ENCODE measurements around the gene SNPH.

DNA sequence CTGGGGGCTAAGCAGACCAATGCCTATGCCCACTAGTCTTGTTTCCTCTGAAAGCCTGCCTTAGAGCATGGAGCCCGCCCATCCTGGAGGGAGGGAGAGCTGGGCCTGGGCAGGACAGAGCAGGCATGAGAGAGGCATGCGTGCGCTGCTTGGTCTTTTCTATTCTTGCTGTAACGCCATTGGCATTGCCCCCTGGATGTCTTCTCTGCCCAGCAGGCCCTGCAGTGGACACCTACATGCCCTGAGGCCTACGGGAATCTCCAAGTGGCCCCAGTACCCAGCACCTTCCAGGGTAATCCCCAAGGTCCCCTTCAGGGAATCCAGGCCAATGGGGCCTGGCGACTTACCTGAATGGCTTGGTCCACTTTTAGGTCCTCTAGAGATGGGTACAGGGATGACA is 53.9 kb downstream of the SNPH start:
- TF ChIP-seq, protein P1, sequence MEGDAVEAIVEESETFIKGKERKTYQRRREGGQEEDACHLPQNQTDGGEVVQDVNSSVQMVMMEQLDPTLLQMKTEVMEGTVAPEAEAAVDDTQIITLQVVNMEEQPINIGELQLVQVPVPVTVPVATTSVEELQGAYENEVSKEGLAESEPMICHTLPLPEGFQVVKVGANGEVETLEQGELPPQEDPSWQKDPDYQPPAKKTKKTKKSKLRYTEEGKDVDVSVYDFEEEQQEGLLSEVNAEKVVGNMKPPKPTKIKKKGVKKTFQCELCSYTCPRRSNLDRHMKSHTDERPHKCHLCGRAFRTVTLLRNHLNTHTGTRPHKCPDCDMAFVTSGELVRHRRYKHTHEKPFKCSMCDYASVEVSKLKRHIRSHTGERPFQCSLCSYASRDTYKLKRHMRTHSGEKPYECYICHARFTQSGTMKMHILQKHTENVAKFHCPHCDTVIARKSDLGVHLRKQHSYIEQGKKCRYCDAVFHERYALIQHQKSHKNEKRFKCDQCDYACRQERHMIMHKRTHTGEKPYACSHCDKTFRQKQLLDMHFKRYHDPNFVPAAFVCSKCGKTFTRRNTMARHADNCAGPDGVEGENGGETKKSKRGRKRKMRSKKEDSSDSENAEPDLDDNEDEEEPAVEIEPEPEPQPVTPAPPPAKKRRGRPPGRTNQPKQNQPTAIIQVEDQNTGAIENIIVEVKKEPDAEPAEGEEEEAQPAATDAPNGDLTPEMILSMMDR (conservative IDR thresholded peaks at IDR 0.05; ENCODE audit: low read depth, low read length) = no peak
- TF ChIP-seq, protein P2, sequence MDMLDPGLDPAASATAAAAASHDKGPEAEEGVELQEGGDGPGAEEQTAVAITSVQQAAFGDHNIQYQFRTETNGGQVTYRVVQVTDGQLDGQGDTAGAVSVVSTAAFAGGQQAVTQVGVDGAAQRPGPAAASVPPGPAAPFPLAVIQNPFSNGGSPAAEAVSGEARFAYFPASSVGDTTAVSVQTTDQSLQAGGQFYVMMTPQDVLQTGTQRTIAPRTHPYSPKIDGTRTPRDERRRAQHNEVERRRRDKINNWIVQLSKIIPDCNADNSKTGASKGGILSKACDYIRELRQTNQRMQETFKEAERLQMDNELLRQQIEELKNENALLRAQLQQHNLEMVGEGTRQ (IDR thresholded peaks at IDR 0.05; ENCODE audit: low read depth, low read length) = no peak
- TF ChIP-seq RAD21 (IDR thresholded peaks at IDR 0.05; ENCODE audit: low read length) (no peak), CHD1 (IDR thresholded peaks at IDR 0.05; ENCODE audit: low read depth, low read length) (no peak), CEBPB (IDR thresholded peaks at IDR 0.05; ENCODE audit: low read depth, low read length) (no peak), RCOR1 (IDR thresholded peaks at IDR 0.05; ENCODE audit: insufficient replicate concordance, low read length) (no peak), POLR2A (IDR thresholded peaks at IDR 0.05; ENCODE audit: low read depth, low read length) (no peak), SMC3 (IDR thresholded peaks at IDR 0.05; ENCODE audit: low read depth, low read length) (no peak), MAFK (IDR thresholded peaks at IDR 0.05; ENCODE audit: low read depth, low read length) (no peak), MXI1 (IDR thresholded peaks at IDR 0.05; ENCODE audit: borderline replicate concordance, low read depth, low read length) (no peak), MAZ (IDR thresholded peaks at IDR 0.05; ENCODE audit: borderline replicate concordance, low read depth, low read length) (no peak), FOS (IDR thresholded peaks at IDR 0.05; ENCODE audit: low read depth, low read length) (no peak)
- TF ChIP-seq, protein P3, sequence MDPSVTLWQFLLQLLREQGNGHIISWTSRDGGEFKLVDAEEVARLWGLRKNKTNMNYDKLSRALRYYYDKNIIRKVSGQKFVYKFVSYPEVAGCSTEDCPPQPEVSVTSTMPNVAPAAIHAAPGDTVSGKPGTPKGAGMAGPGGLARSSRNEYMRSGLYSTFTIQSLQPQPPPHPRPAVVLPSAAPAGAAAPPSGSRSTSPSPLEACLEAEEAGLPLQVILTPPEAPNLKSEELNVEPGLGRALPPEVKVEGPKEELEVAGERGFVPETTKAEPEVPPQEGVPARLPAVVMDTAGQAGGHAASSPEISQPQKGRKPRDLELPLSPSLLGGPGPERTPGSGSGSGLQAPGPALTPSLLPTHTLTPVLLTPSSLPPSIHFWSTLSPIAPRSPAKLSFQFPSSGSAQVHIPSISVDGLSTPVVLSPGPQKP (IDR thresholded peaks at IDR 0.05; ENCODE audit: borderline replicate concordance, low read depth, low read length) = no peak

Measured in IMR-90 (cell line).